Right renal pelvis (tissue), 4 donors: ENCODE data around the gene ANKRD13C. TPM values are rescaled to one million over a fixed set of nuclear protein-coding genes. Genes with fewer than 3 reads are reported as not detected.
"Not testable (repeated sequence)": the region's sequence is repeated elsewhere in the genome, so short reads cannot be mapped to it uniquely, and the experiment has no call there.

Experiments used
- DNase-seq, 4 donors: peaks; one replicate each; pipeline ENCODE4 v3.0.0-alpha.2; 2013; ENCODE audit warnings: low read depth in 4 of 4, low spot score in 3 of 4, missing footprints in 1 of 4
- polyA plus RNA-seq, 4 donors: library from polyadenylated mRNA; unstranded; fragments of 120-200 nt; gene quantifications; one replicate each; pipeline ENCODE4 v1.2.1, GENCODE V29; 2013; ENCODE audit not compliant: insufficient read length in 4 of 4

Gene ANKRD13C
- polyA plus RNA-seq, 4 donors = 26.5 to 41.8 (median 35.1) TPM

GRCh38 chr1:70360321-70360720 is 5.8 kb upstream of the ANKRD13C start:
- DNase-seq = no peak

GRCh38 chr1:70358921-70359564 is 4.5 kb upstream of the ANKRD13C start:
- no peak for DNase-seq

- DNase-seq = no peak
Observed at GRCh38 chr1:70355920-70356319, 1.4 kb upstream of the ANKRD13C start.

DNA sequence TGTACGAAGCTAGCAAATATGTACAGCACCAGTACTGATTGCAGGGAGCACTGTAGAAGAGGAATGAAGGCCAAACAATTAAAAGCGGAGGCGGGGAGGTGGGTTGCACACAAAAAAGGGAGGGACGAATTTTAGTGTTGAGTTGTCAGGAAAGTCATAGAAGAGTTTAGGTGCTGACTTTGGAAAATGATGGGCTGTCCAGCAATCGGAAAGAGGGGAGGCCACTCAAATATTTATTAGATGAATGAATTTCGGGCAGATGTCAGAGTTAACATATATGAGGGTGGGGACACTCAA is 537 bp upstream of the ANKRD13C start:
- no peak for DNase-seq

- DNase-seq = peak in 3 of 4 donors; percentile 18 to 21 (median 20)
Observed at GRCh38 chr1:70353601-70354331, 756 bp downstream of the ANKRD13C start.

- no peak for DNase-seq
Observed at GRCh38 chr1:70353044-70353443, 1.5 kb downstream of the ANKRD13C start.

DNA sequence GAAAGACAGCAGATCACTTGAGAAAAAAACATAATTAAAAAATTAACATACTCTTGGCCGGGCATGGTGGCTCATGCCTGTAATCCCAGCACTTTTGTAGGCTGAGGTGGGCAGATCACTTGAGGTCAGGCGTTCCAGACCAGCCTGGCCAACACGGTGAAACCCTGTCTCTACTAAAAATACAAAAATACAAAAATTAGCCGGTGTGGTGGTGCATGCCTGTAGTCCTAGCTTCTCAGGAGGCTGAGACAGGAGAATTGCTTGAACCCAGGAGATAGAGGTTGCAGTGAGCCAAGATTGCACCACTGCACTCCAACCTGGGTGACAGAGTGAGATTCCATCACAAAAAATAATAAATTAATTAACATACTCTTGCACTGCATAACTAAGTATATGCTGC is 4.7 kb downstream of the ANKRD13C start:
- DNase-seq = not testable (repeated sequence)

- DNase-seq = no peak
Observed at GRCh38 chr1:70348399-70349165, 5.9 kb downstream of the ANKRD13C start.

- not testable (repeated sequence) for DNase-seq
Observed at GRCh38 chr1:70339644-70340043, 14.9 kb downstream of the ANKRD13C start.

GRCh38 chr1:70336050-70336449 is 18.5 kb downstream of the ANKRD13C start:
- DNase-seq = no peak

- no peak for DNase-seq
Observed at GRCh38 chr1:70334436-70334835, 20.1 kb downstream of the ANKRD13C start.

GRCh38 chr1:70333245-70333644 is 21.3 kb downstream of the ANKRD13C start:
- no peak for DNase-seq

GRCh38 chr1:70331962-70332361 is 22.6 kb downstream of the ANKRD13C start:
- no peak for DNase-seq

DNA sequence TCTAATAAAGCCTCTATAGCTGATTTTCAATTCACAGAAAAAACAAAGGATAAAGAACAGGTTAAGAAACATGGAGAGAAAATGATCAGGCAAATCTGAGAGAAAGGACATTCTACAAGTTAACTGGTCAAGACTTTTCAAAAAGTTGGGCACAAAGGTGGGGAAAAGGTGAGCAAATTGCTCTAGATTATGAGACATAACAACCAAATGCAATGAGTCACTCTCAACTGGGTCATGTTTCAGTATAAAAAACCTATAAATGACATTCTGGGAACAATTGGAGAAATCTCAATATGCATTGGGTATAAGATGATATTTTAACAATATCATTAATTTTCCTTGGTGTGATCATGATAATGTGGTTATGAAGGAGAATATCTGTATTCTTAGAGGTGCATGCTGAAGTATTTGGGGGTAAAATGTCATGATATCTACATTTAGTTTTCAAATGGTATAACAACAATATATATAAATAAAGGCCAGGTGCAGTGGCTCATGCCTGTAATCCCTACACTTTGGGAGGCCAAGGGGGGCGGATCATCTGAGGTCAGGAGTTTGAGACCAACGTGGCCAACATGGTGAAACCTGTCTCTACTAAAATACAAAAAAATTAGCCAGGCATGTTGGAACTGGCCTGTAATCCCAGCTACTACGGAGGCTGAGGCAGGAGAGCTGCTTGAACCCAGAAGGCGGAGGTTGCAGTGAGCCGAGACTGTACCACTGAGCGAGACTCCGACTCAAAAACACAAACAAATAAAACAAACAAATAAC is 27.0 kb downstream of the ANKRD13C start:
- DNase-seq = no peak

GRCh38 chr1:70324683-70325082 is 29.8 kb downstream of the ANKRD13C start:
- no peak for DNase-seq

- no peak for DNase-seq
Observed at GRCh38 chr1:70319750-70320149, 34.8 kb downstream of the ANKRD13C start.

GRCh38 chr1:70318191-70318590 is 36.3 kb downstream of the ANKRD13C start:
- no peak for DNase-seq

DNA sequence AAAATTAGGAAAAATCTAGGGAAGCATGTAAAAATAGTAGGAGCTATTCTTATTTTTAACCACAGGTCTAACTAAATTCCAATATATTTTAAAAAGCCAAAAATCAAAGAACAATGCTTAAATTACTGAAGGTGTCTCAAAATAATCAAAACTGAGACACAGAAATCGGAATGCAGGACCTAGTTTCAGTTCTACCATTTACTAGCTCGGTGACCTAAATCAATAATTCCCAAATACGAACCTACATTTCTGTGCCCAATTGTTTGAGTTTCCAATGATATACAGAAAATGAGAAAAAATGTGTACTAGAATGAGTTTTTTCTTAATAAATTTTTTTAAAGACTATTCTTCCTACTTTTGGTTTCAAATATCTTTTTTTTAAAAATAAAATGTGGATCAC is 37.4 kb downstream of the ANKRD13C start:
- no peak for DNase-seq

- DNase-seq = no peak
Observed at GRCh38 chr1:70315782-70316181, 38.7 kb downstream of the ANKRD13C start.

GRCh38 chr1:70314706-70315304 is 39.7 kb downstream of the ANKRD13C start:
- no peak for DNase-seq

GRCh38 chr1:70311369-70311768 is 43.2 kb downstream of the ANKRD13C start:
- no peak for DNase-seq
